ENCODE data around the gene PICALM.

- no peak for TF ChIP-seq POLR2A (IDR thresholded peaks at IDR 0.05)
- no peak for TF ChIP-seq EP300 (IDR thresholded peaks at IDR 0.05)
- TF ChIP-seq CTCF (IDR thresholded peaks at IDR 0.05) = no peak
- TF ChIP-seq POLR2AphosphoS5 (IDR thresholded peaks at IDR 0.05) = no peak
Observed at GRCh38 chr11:85991508-85991907, 77.4 kb downstream of the PICALM start.

All from suprapubic skin (tissue), 4 donors.